Astrocyte (in vitro differentiated cells and primary cell): ENCODE results near the gene BRI3. TPM values are rescaled to one million over a fixed set of nuclear protein-coding genes. Genes with fewer than 3 reads are reported as not detected.

Experiments
- DNase-seq: peaks from one replicate; pipeline ENCODE4 v3.0.0-alpha.2; 2010; ENCODE audit warnings: low read depth
- FAIRE-seq: peaks from 2 replicates; lab custom pipeline; 2011; peaks lifted over from hg19 to GRCh38; lab: Jason Lieb, UNC
- H2AFZ ChIP-seq: 2 replicates; pipeline ENCODE4 v1.6.0; 2012; ENCODE audit warnings: low read depth, low read length, inconsistent platforms
- H3K27ac ChIP-seq: 2 replicates; pipeline ENCODE4 v1.5.1; 2011; ENCODE audit warnings: low read depth, low read length, inconsistent platforms
- H3K27me3 ChIP-seq: 2 replicates; pipeline ENCODE4 v1.6.0; 2011; ENCODE audit warnings: low read length, inconsistent platforms; ENCODE audit not compliant: insufficient read depth
- H3K36me3 ChIP-seq: 2 replicates; pipeline ENCODE4 v1.5.1; 2011; ENCODE audit warnings: low read length, inconsistent platforms; ENCODE audit not compliant: insufficient read depth
- H3K4me1 ChIP-seq: 2 replicates; pipeline ENCODE4 v1.5.1; 2011; ENCODE audit warnings: low read length, inconsistent platforms; ENCODE audit not compliant: insufficient read depth
- H3K4me2 ChIP-seq: 2 replicates; pipeline ENCODE4 v1.6.0; 2012; ENCODE audit warnings: low read length, inconsistent platforms
- H3K4me3 ChIP-seq: 2 replicates; pipeline ENCODE4 v1.5.1; 2011; ENCODE audit warnings: low read depth, mild to moderate bottlenecking, low read length, inconsistent platforms; ENCODE audit not compliant: insufficient read depth
- H3K79me2 ChIP-seq: 2 replicates; pipeline ENCODE4 v1.6.0; 2012; ENCODE audit warnings: mild to moderate bottlenecking, low read length, inconsistent platforms; ENCODE audit not compliant: insufficient read depth
- H3K9ac ChIP-seq: 2 replicates; pipeline ENCODE4 v1.6.0; 2012; ENCODE audit warnings: mild to moderate bottlenecking, low read length, inconsistent platforms
- H3K9me3 ChIP-seq: 2 replicates; pipeline ENCODE4 v1.5.1; 2012; ENCODE audit warnings: low read depth, mild to moderate bottlenecking, low read length, inconsistent platforms; ENCODE audit not compliant: insufficient read depth
- H4K20me1 ChIP-seq: 2 replicates; pipeline ENCODE4 v1.6.0; 2012; ENCODE audit warnings: low read length, inconsistent platforms; ENCODE audit not compliant: insufficient read depth
- H3K27ac Mint-ChIP-seq: one replicate; pipeline ENCODE4 v1.8.0; 2021; ENCODE audit warnings: mild to moderate bottlenecking, mixed read lengths; ENCODE audit not compliant: unreplicated experiment
- H3K27me3 Mint-ChIP-seq: one replicate; pipeline ENCODE4 v1.8.0; 2021; ENCODE audit warnings: low read depth, mixed read lengths; ENCODE audit not compliant: unreplicated experiment
- H3K36me3 Mint-ChIP-seq: one replicate; pipeline ENCODE4 v1.8.0; 2021; ENCODE audit warnings: low read depth, mixed read lengths; ENCODE audit not compliant: unreplicated experiment
- H3K4me1 Mint-ChIP-seq: one replicate; pipeline ENCODE4 v1.8.0; 2021; ENCODE audit warnings: low read depth, mixed read lengths; ENCODE audit not compliant: unreplicated experiment
- H3K4me3 Mint-ChIP-seq: one replicate; pipeline ENCODE4 v1.8.0; 2021; ENCODE audit warnings: mild to moderate bottlenecking, moderate library complexity, mixed read lengths; ENCODE audit not compliant: unreplicated experiment
- H3K9me3 Mint-ChIP-seq: one replicate; pipeline ENCODE4 v1.8.0; 2021; ENCODE audit warnings: mild to moderate bottlenecking, mixed read lengths; ENCODE audit not compliant: unreplicated experiment
- CTCF ChIP-seq: IDR thresholded peaks from 2 replicates; pipeline ENCODE4 v1.5.1; 2011; ENCODE audit warnings: low read depth, mild to moderate bottlenecking, inconsistent platforms, low read length, moderate library complexity; ENCODE audit not compliant: insufficient read depth
- EZH2 ChIP-seq: IDR thresholded peaks from 2 replicates; pipeline ENCODE4 v1.6.1; 2012; ENCODE audit warnings: mild to moderate bottlenecking, low read length, inconsistent platforms; ENCODE audit not compliant: insufficient read depth
- total RNA-seq: library from RNA; stranded (reverse); gene quantifications from 2 replicates; pipeline ENCODE4 v1.2.1, GENCODE V29; 2021

Gene BRI3
- total RNA-seq, 1 donor from 2014 or later: 195 TPM

GRCh38 chr7:98317366-98318040 is 36.0 kb downstream of the BRI3 start:
- Histone ChIP-seq H3K27ac (no peak overlapping the region), H3K4me3 (no peak overlapping the region), H4K20me1 (no peaks in the 10 kb centered on the region), H3K4me1 (no peaks in the 10 kb centered on the region), H3K9me3 (no peaks in the 10 kb centered on the region), H3K79me2 (no peaks in the 10 kb centered on the region), H3K36me3 (no peaks in the 10 kb centered on the region), H3K27me3 (no peaks in the 10 kb centered on the region), H2AFZ (no peak overlapping the region), H3K9ac (no peak overlapping the region), H3K4me2 (no peak overlapping the region)
- Mint-ChIP-seq H3K27me3 (no peaks in the 10 kb centered on the region), H3K9me3 (peaks cover 4% of the 10 kb centered on the region), H3K4me3 (no peak overlapping the region), H3K27ac (no peak overlapping the region), H3K4me1 (peaks cover 14% of the 10 kb centered on the region), H3K36me3 (peaks cover 19% of the 10 kb centered on the region)
- FAIRE-seq (no peak), DNase-seq (no peak)
- TF ChIP-seq EZH2 (no peak), CTCF (no peak)

- H3K4me1 ChIP-seq: peaks cover 6% of the 10 kb centered on the region
- H3K27me3 Mint-ChIP-seq: no peaks in the 10 kb centered on the region
- H3K4me3 Mint-ChIP-seq: peak overlapping the region; percentile 57
- no peaks in the 10 kb centered on the region for H3K9me3 ChIP-seq
- H3K4me3 ChIP-seq: no peak overlapping the region
- no peaks in the 10 kb centered on the region for H3K79me2 ChIP-seq
- no peaks in the 10 kb centered on the region for H4K20me1 ChIP-seq
- no peak overlapping the region for H3K4me2 ChIP-seq
- H2AFZ ChIP-seq: no peak overlapping the region
- H3K9me3 Mint-ChIP-seq: peaks cover 4% of the 10 kb centered on the region
- H3K36me3 Mint-ChIP-seq: peaks cover 19% of the 10 kb centered on the region
- no peak overlapping the region for H3K9ac ChIP-seq
- H3K36me3 ChIP-seq: no peaks in the 10 kb centered on the region
- no peak for DNase-seq
- no peak overlapping the region for H3K27ac ChIP-seq
- H3K4me1 Mint-ChIP-seq: peaks cover 20% of the 10 kb centered on the region
- no peak for TF ChIP-seq EZH2
- TF ChIP-seq CTCF: no peak
- no peaks in the 10 kb centered on the region for H3K27me3 ChIP-seq
- no peak for FAIRE-seq
- H3K27ac Mint-ChIP-seq: no peak overlapping the region
Measured at GRCh38 chr7:98319176-98319575, 37.7 kb downstream of the BRI3 start.

GRCh38 chr7:98321301-98321700 is 39.8 kb downstream of the BRI3 start:
- Mint-ChIP-seq H3K27me3 (no peaks in the 10 kb centered on the region), H3K27ac (no peak overlapping the region), H3K4me1 (peaks cover 19% of the 10 kb centered on the region), H3K9me3 (no peaks in the 10 kb centered on the region), H3K36me3 (peaks cover 13% of the 10 kb centered on the region), H3K4me3 (no peak overlapping the region)
- TF ChIP-seq CTCF (no peak), EZH2 (no peak)
- Histone ChIP-seq H3K9me3 (no peaks in the 10 kb centered on the region), H3K27ac (no peak overlapping the region), H3K4me2 (no peak overlapping the region), H3K27me3 (no peaks in the 10 kb centered on the region), H4K20me1 (no peaks in the 10 kb centered on the region), H3K4me3 (no peak overlapping the region), H3K36me3 (no peaks in the 10 kb centered on the region), H3K9ac (no peak overlapping the region), H3K4me1 (peaks cover 6% of the 10 kb centered on the region), H3K79me2 (no peaks in the 10 kb centered on the region), H2AFZ (no peak overlapping the region)
- DNase-seq (no peak), FAIRE-seq (no peak)
